Measurements from ENCODE around the gene TFR2.
A peak's percentile ranks its signal among the peaks of the same experiment; 100 is the strongest.

TFR2 gene

DNA sequence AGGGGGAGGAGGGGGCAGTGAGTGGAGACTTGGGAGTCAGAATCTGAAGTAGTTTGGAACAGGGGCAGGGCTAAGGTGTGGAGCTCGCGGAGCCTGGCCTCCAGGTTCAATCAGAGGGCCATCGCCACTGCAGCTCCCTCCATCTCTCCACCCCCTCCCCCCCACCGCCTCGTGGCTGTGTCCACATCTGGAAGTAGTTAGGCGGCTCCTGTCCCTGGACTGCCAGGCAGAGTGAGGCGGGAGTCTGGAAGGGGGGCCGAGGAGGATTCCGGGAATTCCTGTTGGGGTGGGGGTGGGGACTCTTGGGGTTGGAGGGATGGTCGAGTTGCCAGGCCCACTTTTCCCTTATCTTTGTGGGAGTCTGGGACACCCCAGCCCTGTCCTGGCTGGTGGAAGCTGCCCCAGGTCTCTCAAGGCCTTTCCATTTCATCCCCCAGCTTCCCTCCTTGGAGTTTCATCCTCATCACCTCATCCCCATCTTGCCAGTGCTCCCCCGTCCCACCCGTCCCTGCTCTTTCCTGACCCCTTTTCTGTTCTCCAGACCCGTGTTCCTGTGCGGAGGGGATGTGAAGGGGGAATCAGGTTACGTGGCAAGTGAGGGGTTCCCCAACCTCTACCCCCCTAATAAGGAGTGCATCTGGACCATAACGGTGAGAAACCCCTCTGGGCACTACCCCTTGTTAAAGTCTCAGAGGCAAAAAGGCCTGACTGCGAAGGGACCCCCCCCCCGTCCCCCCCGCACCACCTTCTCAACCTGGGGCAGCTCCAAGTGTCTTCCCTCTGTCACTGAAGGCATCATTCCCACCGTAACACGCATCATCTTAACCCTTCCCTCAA is 38.2 kb downstream of the TFR2 start:
- H2AFZ ChIP-seq (ENCODE audit: low read length), result no peak overlapping the region
- no peaks in the 10 kb centered on the region for H3K9me3 ChIP-seq (ENCODE audit: low read length)
- peak overlapping the region; percentile 72 for H3K4me2 ChIP-seq (ENCODE audit: low read length)
- H3K27ac ChIP-seq (ENCODE audit: low read depth, low read length, poor library complexity, severe bottlenecking), result no peak overlapping the region
- H3K36me3 ChIP-seq (ENCODE audit: insufficient read depth, low read length), result no peaks in the 10 kb centered on the region
- H3K9me2 ChIP-seq (ENCODE audit: low read depth, low read length), result no peaks in the 10 kb centered on the region
- H3K27me3 ChIP-seq (ENCODE audit: insufficient read depth, low read length), result no peaks in the 10 kb centered on the region; the same call in 1 of the 2 replicates
- peak overlapping the region; percentile 56; the same call in 1 of the 2 replicates for H3K9ac ChIP-seq (ENCODE audit: low read length)
- no peaks in the 10 kb centered on the region for H3K79me2 ChIP-seq (ENCODE audit: insufficient read depth, low read length)
- H3K4me3 ChIP-seq (ENCODE audit: low read depth, low read length, poor library complexity, severe bottlenecking), result peak overlapping the region; percentile 60
- H3K4me1 ChIP-seq (ENCODE audit: insufficient read depth, low read length, severe bottlenecking), result peaks cover 16% of the 10 kb centered on the region
- no peaks in the 10 kb centered on the region for H4K20me1 ChIP-seq (ENCODE audit: insufficient read depth, low read length)
- no peak for TF ChIP-seq EZH2 (IDR thresholded peaks at IDR 0.05; ENCODE audit: borderline replicate concordance, low read length)
- TF ChIP-seq, protein P1, sequence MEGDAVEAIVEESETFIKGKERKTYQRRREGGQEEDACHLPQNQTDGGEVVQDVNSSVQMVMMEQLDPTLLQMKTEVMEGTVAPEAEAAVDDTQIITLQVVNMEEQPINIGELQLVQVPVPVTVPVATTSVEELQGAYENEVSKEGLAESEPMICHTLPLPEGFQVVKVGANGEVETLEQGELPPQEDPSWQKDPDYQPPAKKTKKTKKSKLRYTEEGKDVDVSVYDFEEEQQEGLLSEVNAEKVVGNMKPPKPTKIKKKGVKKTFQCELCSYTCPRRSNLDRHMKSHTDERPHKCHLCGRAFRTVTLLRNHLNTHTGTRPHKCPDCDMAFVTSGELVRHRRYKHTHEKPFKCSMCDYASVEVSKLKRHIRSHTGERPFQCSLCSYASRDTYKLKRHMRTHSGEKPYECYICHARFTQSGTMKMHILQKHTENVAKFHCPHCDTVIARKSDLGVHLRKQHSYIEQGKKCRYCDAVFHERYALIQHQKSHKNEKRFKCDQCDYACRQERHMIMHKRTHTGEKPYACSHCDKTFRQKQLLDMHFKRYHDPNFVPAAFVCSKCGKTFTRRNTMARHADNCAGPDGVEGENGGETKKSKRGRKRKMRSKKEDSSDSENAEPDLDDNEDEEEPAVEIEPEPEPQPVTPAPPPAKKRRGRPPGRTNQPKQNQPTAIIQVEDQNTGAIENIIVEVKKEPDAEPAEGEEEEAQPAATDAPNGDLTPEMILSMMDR (IDR thresholded peaks at IDR 0.05; ENCODE audit: low read length), result no peak
- no peaks in the 10 kb centered on the region for H3F3A ChIP-seq (ENCODE audit: insufficient read depth, low read length)

DNA sequence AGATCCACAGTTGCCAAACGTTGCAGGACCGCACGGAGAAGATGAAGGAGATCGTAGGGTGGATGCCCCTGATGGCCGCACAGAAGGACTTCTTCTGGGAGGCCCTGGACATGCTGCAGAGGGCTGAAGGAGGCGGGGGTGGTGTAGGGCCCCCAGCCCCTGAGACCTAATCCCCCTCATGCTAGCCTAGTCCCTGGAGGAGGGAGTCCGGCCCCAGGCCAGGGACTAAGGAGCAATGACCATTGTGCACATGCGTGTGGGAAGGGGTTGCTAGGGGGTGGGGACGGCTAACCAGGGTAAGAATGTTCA is 40.7 kb downstream of the TFR2 start:
- Histone ChIP-seq H2AFZ (ENCODE audit: low read length) (no peak overlapping the region), H3F3A (ENCODE audit: insufficient read depth, low read length) (no peaks in the 10 kb centered on the region), H3K79me2 (ENCODE audit: insufficient read depth, low read length) (no peaks in the 10 kb centered on the region), H3K9ac (ENCODE audit: low read length) (no peak overlapping the region), H3K36me3 (ENCODE audit: insufficient read depth, low read length) (no peaks in the 10 kb centered on the region), H3K27ac (ENCODE audit: low read depth, low read length, poor library complexity, severe bottlenecking) (no peak overlapping the region), H3K9me3 (ENCODE audit: low read length) (no peaks in the 10 kb centered on the region), H4K20me1 (ENCODE audit: insufficient read depth, low read length) (no peaks in the 10 kb centered on the region), H3K4me2 (ENCODE audit: low read length) (no peak overlapping the region), H3K9me2 (ENCODE audit: low read depth, low read length) (no peaks in the 10 kb centered on the region), H3K27me3 (ENCODE audit: insufficient read depth, low read length) (no peaks in the 10 kb centered on the region; the same call in 1 of the 2 replicates), H3K4me1 (ENCODE audit: insufficient read depth, low read length, severe bottlenecking) (peaks cover 16% of the 10 kb centered on the region), H3K4me3 (ENCODE audit: low read depth, low read length, poor library complexity, severe bottlenecking) (no peak overlapping the region)
- TF ChIP-seq EZH2 (IDR thresholded peaks at IDR 0.05; ENCODE audit: borderline replicate concordance, low read length), result no peak
- TF ChIP-seq, protein P1 (IDR thresholded peaks at IDR 0.05; ENCODE audit: low read length), result no peak; the same call in 1 of the 2 replicates

GRCh38 chr7:100599911-100600729 is 41.2 kb downstream of the TFR2 start:
- Histone ChIP-seq H2AFZ (ENCODE audit: low read length) (no peak overlapping the region), H3K27ac (ENCODE audit: low read depth, low read length, poor library complexity, severe bottlenecking) (no peak overlapping the region), H3K4me2 (ENCODE audit: low read length) (no peak overlapping the region), H3F3A (ENCODE audit: insufficient read depth, low read length) (no peaks in the 10 kb centered on the region), H3K4me3 (ENCODE audit: low read depth, low read length, poor library complexity, severe bottlenecking) (no peak overlapping the region), H3K36me3 (ENCODE audit: insufficient read depth, low read length) (no peaks in the 10 kb centered on the region), H3K4me1 (ENCODE audit: insufficient read depth, low read length, severe bottlenecking) (peaks cover 12% of the 10 kb centered on the region), H3K79me2 (ENCODE audit: insufficient read depth, low read length) (no peaks in the 10 kb centered on the region), H3K9me3 (ENCODE audit: low read length) (no peaks in the 10 kb centered on the region), H3K9ac (ENCODE audit: low read length) (no peak overlapping the region), H3K9me2 (ENCODE audit: low read depth, low read length) (no peaks in the 10 kb centered on the region), H3K27me3 (ENCODE audit: insufficient read depth, low read length) (peaks cover 3% of the 10 kb centered on the region), H4K20me1 (ENCODE audit: insufficient read depth, low read length) (no peaks in the 10 kb centered on the region)
- no peak for TF ChIP-seq EZH2 (IDR thresholded peaks at IDR 0.05; ENCODE audit: borderline replicate concordance, low read length)
- TF ChIP-seq, protein P1 (IDR thresholded peaks at IDR 0.05; ENCODE audit: low read length), result peak; percentile 85

All from OCI-LY1 (cell line).